SIG-M5 treated with dmso at 0.1 percent for 504 hours (cell line): Measurements from ENCODE around the gene UNC13A.
"Not testable (repeated sequence)": the region's sequence is repeated elsewhere in the genome, so short reads cannot be mapped to it uniquely, and the experiment has no call there.

ENCODE experiments used
- DNase-seq: peaks from one replicate; lab custom pipeline; 2025; ENCODE audit not compliant: unreplicated experiment; lab: John Stamatoyannopoulos, UW

UNC13A gene

GRCh38 chr19:17572638-17573037, 115.5 kb downstream of the UNC13A start:
- no peak for DNase-seq

GRCh38 chr19:17570791-17571190, 117.4 kb downstream of the UNC13A start:
- DNase-seq = no peak

- DNase-seq = not testable (repeated sequence)
These were observed 117.9 kb downstream of the UNC13A start for GRCh38 chr19:17570291-17570690.

- DNase-seq = no peak
These were observed 120.2 kb downstream of the UNC13A start for GRCh38 chr19:17567940-17568339.

GRCh38 chr19:17565611-17566010, 122.5 kb downstream of the UNC13A start:
- no peak for DNase-seq

GRCh38 chr19:17564781-17565180, 123.4 kb downstream of the UNC13A start:
- no peak for DNase-seq

GRCh38 chr19:17562561-17562960, 125.6 kb downstream of the UNC13A start:
- no peak for DNase-seq

GRCh38 chr19:17562097-17562496, 126.1 kb downstream of the UNC13A start:
- no peak for DNase-seq

- no peak for DNase-seq
These were observed 128.0 kb downstream of the UNC13A start for GRCh38 chr19:17560205-17560595.

- peak; percentile 86 for DNase-seq
These were observed 130.7 kb downstream of the UNC13A start for GRCh38 chr19:17557466-17557865.

GRCh38 chr19:17556995-17557394, 131.2 kb downstream of the UNC13A start:
- DNase-seq = no peak

- peak; percentile 80 for DNase-seq
These were observed 132.0 kb downstream of the UNC13A start for GRCh38 chr19:17555929-17556813.

GRCh38 chr19:17555480-17555928, 132.7 kb downstream of the UNC13A start, which contains the start of gene COLGALT1:
Gene COLGALT1, plus strand, starts transcription at chr19:17555649. Its CDS starts 65 bp downstream, at chr19:17555714.
- peak; percentile 98 for DNase-seq

- no peak for DNase-seq
These were observed 133.1 kb downstream of the UNC13A start for GRCh38 chr19:17554968-17555479.

GRCh38 chr19:17553256-17553655, 134.9 kb downstream of the UNC13A start:
- no peak for DNase-seq

- not testable (repeated sequence) for DNase-seq
These were observed 135.4 kb downstream of the UNC13A start for GRCh38 chr19:17552735-17553134.
